Hepatic stellate cell (primary cell): ENCODE results near the gene ANKRD13B.

Experiments
- DNase-seq: peaks from one replicate; pipeline ENCODE4 v3.0.0; 2011; ENCODE audit warnings: low spot score

The ANKRD13B gene

DNA sequence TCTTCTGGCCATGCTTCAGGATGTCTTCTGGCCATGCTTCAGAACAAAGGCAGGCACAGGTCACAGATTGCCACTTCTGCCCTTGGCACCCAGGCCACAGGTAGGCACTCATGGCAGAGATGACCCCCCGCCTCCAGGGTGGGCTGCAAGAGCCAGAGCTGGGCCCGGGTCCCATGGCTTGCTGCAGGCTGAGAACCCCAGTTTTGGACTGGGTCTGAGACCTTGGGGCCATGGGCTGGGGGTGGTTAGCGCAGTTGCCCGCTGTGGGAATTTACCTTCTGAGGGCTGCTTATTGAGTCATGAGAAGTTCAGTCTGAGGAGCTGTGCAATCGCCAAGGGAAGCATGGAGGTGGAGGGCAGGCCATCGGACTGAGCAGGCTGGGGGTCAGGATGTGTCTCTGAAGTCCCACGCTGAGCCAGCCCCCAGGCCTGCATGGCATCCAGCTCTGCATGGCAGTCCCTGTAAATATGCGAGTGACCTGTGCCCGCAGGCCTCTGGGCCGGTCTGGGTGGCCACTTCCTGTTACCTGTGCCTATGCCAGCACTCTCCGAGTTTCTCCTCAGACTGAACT is 1.7 kb downstream of the ANKRD13B start:
- DNase-seq, result no peak

- no peak for DNase-seq
These were observed 2.4 kb downstream of the ANKRD13B start for GRCh38 chr17:29595107-29595942.

DNA sequence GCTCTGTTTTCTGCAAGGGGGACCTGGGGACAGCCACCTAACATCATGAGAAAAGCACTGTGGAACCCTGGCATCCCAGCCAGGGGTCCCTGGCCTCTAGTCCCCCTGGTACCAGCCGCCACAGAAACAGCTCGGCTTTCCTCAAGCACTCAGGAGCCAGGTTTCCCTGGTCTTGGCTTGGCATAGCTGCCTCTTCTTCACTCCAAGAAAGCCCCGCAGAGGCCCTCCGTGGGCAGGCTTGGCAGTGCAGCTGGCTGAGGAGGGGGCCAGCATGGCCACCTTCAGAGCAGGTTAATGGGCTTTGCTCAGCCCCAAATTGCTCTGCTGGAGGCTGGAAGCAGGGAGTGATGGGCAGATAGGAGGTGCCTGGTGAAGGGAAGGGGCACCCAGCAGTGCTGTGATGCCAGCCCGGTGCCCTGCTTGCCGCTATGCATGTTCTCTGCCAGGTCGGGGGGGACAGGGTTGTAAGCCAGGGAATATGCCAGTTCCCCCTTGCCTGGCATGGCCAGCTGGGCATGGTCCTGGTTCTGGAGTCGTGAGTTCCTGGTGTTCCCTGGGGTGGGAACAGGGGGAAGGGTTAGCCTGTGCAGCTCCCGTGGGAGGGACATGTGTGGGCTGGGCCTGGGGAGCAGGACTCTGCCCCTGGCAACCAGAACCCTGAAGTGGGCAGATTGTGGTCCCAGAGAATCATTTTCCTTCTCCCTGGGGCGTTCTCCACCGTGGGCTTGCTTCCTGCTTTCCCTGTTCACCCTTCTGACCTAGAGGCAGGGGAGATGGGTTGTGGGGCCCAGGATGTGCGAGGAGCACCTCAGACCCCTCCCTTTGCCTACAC is 3.2 kb downstream of the ANKRD13B start:
- DNase-seq, result no peak

DNA sequence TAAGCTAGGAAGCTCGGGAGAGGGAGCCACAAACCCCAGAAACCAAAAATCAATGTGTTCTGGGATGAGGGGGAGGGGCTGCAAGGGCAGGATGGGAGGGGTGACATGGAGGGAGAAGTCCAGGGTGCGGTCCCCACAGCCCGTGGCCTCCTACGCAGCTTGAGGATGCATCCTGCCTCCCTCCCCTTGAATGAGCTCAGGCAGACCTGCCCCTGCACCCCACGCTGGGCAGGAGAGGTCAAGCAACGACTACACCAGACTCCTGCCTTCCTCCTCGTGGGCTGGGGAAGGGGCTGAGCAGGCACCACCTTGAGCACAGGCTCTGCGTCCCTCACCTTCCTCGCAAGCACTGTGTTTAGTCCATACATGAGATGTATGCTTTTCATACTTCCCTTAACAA is 3.9 kb downstream of the ANKRD13B start:
- DNase-seq, result no peak

DNA sequence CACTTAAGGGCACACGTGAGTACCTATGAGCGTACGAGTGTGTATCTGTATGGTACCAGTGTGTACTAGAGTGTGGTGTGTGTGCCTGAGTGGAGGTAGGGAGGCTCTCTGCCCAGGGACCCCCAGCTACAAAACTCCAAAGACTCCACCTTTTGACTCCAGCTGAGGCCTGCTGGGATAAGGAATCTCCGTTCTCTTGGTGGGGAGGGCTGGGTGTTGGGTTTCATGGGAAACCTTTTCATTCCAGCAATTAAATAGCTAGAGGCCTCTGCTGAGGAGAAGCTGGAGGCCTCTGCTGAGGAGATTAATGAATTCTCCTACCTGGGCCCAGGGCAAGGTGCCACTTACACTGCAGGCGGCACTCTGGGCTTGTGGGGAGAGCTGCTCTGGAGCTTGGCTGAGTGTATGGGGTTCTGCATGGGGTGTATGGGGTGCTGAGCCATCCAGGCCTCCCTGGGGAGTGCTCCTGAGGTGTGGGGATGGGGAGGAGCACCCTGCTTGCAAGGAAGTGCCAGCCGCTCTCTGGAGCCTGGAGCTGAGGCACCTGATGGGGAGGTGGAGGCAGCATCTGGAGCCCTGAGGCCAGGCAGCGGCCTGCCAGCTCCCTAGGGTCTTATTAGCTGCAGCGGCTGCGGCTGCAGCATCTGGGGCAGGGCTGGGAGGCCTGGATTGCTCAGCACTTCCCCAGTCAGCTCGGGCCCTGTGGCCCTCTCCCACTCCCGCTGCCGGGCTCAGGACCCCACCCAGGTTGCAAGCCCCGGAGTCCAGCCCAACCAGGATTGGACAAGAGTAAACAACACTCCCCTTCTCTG is 4.6 kb downstream of the ANKRD13B start:
- DNase-seq, result no peak

DNA sequence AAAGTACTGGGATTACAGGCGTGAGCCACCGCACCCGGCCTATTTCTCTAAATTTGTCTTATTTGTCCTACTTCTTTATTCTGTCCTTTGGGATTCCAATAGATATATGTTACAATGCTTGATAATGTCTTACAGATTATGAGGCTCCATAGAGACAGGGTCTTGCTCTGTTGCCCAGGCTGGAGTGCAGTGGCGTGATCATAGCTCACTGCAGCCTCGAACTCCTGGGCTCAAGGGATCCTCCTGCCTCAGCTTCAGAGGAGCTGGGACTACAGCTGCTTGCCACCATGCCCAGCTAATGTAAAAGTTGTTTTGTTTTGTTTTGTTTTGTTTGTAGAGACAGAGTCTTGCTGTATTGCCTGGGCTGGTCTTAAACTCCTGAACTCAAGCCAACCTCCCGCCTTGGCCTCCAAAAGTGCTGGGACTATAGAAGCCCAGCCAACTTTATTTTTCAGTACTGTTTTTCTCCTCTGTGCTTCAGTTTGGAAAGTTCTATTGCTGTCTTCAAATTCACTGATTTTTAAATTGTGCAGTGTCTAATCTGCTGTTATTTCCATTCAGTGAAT is 10.3 kb downstream of the ANKRD13B start:
- no peak for DNase-seq

GRCh38 chr17:29607557-29608195 is 14.7 kb downstream of the ANKRD13B start:
- no peak for DNase-seq

DNA sequence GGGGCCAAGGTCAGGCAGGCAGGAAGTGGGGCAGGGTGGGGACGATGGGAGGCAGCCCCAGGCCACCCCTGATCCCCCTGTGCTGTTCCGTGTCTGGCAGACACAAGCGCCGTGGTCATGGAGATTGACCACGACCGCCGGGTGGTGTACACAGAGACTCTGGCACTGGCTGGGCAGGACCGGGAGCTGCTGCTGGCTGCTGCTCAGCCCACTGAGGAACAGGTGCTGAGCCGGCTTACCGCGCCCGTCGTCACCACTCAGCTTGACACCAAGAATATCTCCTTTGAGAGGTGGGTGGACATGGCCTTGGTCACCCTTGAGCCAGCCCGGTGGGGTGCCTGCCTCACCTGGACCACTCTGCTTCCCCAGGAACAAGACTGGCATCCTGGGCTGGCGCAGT is 16.1 kb downstream of the ANKRD13B start:
- DNase-seq, result no peak

DNA sequence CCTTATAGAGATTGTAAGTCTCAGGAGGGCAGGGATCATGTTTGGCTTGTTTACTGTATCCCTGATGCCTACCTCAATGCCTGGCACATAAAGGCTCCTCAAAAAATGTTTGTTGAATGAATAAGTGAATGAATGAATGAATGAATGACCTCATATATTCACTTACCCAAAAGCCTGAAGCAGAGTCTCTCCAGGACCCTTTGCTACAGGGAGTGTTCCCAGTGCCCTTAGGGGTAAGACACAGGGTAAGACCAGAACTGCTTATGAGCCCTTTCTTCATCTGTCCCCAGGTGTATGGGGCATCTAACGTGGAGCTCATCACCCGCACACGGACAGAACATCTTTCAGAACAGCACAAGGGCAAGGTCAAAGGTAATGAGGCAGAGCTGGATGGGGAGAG is 17.5 kb downstream of the ANKRD13B start:
- no peak for DNase-seq

- DNase-seq, result no peak
These were observed 18.6 kb downstream of the ANKRD13B start for GRCh38 chr17:29611351-29612093.

- DNase-seq, result no peak
These were observed 19.1 kb downstream of the ANKRD13B start for GRCh38 chr17:29612094-29612403.

GRCh38 chr17:29612404-29613280 is 19.7 kb downstream of the ANKRD13B start:
- DNase-seq, result no peak

DNA sequence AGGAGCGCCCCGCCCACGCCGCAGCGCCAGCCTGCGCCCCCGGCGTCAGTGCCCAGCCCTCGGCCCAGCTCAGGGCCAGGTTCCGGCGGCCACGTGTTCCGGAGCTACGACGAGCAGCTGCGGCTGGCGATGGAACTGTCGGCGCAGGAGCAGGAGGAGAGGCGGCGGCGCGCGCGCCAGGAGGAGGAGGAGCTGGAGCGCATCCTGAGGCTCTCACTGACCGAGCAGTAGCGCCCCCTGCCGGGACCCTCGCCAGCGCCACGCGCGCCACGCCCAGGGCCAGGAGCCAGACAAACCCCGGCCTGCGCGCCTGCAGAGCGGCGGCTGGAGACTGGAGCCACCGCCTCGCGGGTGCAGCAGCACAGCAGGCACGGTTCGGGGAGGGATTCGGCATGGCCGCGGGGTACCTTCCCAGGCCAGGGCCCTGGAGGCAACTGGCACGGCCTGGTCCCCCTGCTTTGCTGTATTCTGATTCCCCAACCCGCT is 20.5 kb downstream of the ANKRD13B start:
- peak; percentile 88 for DNase-seq

DNA sequence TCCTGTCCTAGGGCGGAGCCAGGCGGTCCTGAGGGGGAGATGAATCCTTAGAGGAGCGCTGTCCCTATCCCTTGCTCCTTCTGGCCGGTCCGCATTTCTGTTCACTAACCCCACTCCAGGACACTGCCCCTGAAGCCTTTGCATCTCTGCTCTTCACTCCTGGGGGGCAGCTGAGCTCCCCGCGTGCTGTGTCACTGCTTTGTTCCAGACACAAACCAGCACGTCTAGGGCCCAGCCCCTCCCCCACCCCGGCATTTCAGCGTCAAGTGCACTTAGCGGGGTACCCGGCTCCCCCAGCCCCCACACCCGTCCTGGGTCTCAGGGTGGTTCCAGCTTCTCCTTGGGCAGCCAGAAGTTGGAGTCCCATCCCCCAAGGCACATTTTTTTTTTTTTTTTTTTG is 20.9 kb downstream of the ANKRD13B start:
- no peak for DNase-seq

DNA sequence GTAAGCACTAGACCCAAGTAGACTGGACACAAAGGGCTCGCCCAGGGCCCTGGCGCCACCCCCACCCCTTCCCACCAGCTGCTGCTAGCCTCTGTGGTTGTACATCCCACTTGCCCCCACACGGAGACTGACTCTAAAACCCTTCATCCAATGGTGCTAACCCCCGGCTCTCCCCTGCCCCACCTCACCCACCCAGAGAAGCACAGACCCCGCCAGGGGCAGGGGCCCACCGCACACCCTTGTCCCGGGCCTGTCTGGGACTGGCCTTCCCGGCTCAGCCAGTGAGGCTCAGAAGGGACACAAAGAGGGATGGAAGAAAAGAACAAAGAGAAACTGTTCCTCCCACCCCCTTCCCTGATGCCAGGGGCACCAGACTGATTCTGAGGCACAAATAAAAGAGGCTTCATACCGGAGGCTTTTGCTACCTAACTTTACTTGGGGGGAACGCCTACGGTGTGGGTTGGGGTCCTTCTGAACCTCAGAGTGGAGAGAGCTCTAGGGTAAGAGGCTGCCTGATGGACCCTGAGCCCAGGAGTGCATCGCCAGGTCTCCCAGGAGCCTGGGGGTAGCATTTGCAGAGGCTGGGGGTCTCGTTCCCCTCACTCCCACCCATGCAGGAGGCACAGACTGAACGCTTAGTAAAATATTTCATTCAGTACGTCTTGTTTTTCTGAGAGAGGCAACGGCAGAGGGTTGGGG is 21.6 kb downstream of the ANKRD13B start:
- no peak for DNase-seq

GRCh38 chr17:29615048-29615385 is 22.1 kb downstream of the ANKRD13B start:
- DNase-seq, result no peak

DNA sequence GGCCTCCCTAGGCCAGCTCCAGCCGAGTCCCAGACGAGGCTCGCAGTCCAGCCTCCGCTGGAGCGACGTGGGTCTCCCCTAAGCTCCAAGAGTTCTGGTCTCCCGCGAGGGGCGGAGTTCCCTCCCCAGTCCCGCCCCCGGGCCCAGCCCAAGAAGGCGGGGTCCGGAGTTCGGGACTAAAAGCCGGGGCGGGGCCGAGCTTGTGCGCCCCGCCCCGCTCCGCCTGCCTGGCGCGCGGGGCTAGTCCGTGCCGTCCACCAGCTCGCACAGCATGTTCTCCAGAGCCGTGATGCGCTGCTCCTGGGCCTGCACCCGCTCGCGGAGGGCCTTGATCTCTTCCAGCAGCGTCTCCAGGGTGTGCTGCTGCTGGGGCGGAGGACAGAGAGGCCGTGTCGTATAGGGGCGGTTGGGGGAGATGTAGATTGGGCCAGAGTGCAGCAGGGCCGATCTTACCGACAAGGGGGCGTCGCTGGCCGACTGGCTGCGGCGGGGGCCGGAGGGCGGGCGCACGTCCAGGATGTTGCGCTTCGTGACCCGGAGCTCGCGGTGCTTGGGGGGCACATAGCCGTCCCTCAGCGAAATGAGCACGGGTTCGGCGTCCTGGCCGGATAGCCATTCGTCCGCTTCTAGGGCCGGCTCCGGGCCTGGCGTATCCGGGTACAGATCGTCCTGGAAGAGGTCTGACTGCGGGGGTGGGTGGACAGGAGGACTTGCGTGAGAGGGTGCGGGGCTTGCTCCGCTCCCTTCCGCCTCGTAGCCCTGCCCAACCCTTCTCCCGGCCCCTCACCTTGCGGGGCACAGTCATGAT is 22.8 kb downstream of the ANKRD13B start:
- peak; percentile 89 for DNase-seq
